Transverse colon (tissue), 3 donors: ENCODE results near the gene CP.

Experiments
- CTCF ChIP-seq, 5 experiments: fragments of 200-600 bp in 3 of 5; fragments of 450-650 bp in 2 of 5; sonication (generic) in 3 of 5; IDR thresholded peaks; 1 replicate in 2 of 5; 2 replicates in 3 of 5; pipeline ENCODE4 v1.5.1; 2016 to 2017; ENCODE audit warnings: antibody characterized with exemption in 5 of 5, inconsistent platforms in 3 of 5, mild to moderate bottlenecking in 2 of 5, moderate library complexity in 1 of 5
- EP300 ChIP-seq: sonication (generic); formaldehyde crosslinking; IDR thresholded peaks from one replicate; pipeline ENCODE4 v1.6.1; 2017; ENCODE audit warnings: antibody characterized with exemption, low read depth
- POLR2A ChIP-seq: fragments of 450-650 bp; IDR thresholded peaks from one replicate; pipeline ENCODE4 v1.6.1; 2016; ENCODE audit warnings: antibody characterized with exemption, mild to moderate bottlenecking, moderate library complexity

GRCh38 chr3:149160754-149161300, 60.8 kb downstream of the CP start:
- TF ChIP-seq POLR2A (no peak), CTCF (IDR thresholded peaks at IDR 0.05) (no peak), EP300 (no peak)
